GM18507 (cell line): ENCODE data around the gene CCDC192.

Source experiments
- DNase-seq: peaks from one replicate; pipeline ENCODE4 v3.0.0; 2011; ENCODE audit warnings: low read depth; ENCODE audit not compliant: insufficient read length; ENCODE audit errors: extremely low spot score
- FAIRE-seq: peaks from 2 replicates; lab custom pipeline; 2011; peaks lifted over from hg19 to GRCh38; lab: Jason Lieb, UNC

Gene CCDC192

GRCh38 chr5:127960270-127960691 lies 257.1 kb downstream of the CCDC192 start:
- no peak for DNase-seq
- FAIRE-seq, result no peak

GRCh38 chr5:127961006-127961762 lies 258.0 kb downstream of the CCDC192 start:
- FAIRE-seq, result no peak

DNA sequence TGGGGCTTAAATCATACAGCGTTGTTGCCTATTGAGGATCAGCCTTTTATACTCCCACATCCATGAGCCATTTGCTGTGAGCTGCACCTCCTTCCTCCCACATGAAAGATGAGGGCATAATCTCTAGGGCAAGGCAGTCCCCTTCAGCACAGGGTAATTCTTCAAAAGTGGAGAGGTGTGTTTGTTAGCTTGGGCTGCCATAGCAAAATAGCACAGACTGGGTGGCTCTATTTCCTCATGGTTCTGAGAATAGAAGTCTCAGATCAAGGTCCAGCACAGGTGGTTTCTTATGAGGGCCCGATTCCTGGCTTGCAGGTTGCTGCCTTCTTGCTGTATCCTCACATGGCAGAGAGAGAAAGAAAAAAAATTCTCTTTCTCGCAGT lies 258.6 kb downstream of the CCDC192 start:
- DNase-seq, result no peak
- no peak for FAIRE-seq

More at GRCh38 chr5:127961006-127961762, 258.0 kb downstream of the CCDC192 start:
- DNase-seq, result no peak

- FAIRE-seq, result no peak
- DNase-seq, result no peak
Measured at GRCh38 chr5:127962491-127962890, 259.3 kb downstream of the CCDC192 start.

GRCh38 chr5:127963233-127963632 lies 260.0 kb downstream of the CCDC192 start:
- DNase-seq (no peak), FAIRE-seq (no peak)

DNA sequence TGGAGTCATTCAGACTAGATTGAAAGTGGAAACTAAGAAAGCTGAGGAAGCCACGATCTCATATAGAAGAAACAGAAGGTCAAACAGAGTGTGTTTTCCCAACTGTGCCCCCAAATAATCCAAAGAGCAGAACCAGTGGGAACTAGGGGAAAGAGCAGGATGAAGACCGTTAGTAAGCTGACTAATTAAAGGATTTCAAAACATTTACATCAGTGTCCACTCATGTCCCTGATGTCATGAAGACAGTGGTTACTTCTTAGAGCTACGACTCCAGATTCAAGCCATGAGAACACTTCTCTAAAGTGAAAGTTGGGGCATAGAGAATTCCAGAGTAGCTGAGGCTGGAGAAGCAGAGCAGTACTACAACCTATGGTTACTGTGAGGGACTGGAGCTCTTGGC lies 260.7 kb downstream of the CCDC192 start:
- FAIRE-seq, result no peak
- no peak for DNase-seq

DNA sequence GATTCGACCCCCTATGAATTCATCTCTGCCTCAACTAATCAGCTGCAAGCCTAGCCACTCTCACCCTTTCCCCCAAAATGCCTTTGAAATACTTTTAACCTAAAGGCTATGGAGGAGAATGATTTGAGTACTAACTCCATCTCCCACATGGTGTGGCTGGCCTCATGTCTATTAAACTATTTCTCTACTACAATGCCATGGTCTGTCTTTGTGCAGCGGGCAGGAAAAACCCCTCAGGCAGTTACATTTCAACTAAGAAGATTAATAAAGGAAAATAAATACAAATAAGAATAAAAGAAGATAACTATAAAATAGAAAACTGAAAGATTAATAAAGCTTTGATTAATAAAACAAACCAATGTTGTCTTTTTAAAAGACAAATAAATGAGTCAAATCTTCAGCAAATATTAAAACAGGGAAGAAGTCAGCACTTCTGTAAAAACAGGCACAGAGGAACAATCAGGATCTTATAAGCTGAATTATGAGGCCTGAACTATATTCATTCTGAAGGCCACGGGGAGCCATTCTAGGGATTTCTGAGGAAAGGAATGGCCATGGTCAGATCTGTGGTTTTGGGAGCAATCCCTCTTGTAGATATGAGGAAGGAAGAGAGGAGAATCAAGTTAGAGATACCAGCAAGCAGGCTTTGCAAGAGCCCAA lies 264.3 kb downstream of the CCDC192 start:
- DNase-seq, result no peak
- FAIRE-seq, result no peak

DNA sequence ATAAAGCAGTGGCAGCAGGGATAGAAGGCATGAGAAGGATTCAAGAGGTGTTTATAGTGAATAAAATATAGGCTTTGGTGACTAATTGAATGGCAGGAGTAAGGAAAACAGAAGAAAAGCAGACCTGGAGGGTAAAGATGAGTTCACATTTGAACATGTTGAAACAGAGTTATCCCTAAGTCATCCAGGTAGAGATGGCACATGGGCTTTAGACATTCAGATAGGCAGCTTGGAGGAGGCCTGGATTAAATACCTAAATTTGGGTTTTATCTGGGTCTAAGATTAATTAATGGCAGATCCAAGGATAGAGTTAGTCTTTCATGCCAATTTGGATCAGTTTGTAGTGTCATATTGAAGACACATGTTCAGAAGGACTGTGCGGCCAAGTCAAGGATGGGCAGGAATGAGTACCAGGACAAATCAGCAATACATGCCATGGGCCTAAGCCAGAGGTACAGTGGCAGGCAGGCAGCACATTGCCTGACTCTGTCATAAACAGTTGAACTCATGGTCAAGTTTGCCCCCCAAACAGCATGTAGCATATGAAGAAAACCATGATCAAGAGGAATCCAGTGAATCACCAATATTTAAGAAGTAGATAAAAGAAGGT lies 264.9 kb downstream of the CCDC192 start:
- FAIRE-seq (no peak), DNase-seq (no peak)

DNA sequence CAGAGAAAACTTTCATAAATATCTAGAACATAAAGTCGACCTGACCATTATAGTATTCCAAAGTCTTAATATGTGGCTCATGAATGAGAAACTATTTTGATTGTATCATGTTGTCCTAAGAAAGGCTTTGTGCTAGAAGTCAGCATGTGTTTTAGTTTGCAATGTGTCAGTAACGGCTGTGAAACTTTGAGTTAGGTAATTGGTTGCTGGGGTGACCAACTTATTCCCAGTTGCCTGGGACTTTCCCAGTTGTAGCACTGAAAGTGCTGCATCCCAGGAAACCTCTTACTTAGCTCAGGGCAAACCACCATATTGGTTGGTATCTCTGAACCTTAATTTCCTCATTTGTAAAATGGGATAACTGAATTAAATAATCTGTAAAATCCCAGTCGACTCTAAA lies 265.8 kb downstream of the CCDC192 start:
- DNase-seq (no peak), FAIRE-seq (no peak)

DNA sequence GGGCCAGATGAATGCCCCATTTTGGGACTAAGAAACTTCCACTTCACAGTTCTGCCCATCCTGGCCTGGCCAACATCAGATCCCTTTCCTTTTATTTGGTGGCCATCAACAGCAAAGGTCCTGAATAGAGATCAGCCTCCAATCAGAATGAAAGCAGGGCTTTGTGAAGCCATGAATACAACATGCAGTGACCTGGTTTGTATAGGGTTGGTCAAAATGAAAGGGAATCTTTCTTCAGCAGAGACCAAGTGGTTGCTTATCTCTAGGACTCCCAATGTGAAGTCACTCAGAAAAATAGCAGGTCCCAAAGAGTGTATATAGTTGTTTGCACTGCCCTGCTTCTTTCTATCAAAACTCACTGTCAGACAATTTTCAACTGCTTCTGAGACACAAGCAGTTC lies 266.5 kb downstream of the CCDC192 start:
- FAIRE-seq (no peak), DNase-seq (no peak)

GRCh38 chr5:127970081-127970480 lies 266.9 kb downstream of the CCDC192 start:
- DNase-seq (no peak), FAIRE-seq (no peak)

DNA sequence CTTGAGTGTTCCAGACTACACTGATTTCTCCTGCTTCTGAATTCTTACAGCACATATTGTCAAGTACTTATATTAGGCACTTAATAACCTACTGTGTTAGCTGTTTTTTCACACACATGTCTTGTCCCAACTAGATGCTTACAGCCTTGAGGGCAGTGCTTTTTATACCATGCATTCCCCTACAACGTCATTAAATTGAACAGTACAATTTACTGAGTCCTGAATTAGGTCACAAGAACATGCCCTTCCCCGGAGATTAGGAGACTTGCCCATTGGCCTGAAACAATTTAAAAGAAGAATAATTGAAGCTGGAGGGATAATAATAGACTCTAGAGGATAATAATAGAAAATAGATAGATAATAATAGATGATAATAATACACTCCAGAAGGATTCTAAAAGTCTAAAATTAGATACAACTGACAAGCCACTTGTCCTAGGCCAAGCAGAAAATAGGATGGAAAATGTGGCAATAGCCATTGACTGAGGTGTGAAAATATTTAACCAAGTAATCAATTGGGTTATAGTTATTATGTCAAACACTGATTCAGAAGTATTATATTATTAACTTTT lies 267.7 kb downstream of the CCDC192 start:
- no peak for FAIRE-seq
- no peak for DNase-seq

DNA sequence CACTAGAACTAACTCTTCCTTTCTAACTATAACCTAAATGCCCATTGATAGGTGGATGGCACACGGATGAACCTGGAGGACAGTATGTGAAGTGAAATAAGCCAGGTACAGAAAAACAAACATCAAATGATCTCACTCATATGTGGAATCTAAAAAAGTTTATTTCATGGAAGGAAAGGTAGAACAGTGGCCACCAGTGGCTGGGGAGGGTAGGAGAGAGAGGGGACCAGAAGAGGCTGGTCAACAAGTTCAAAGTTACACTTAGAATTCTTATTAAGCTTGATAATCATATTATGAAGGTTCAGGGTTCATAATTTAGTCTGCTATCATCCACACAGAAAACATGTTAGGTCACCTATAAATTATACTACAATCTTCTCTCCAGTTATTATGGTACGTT lies 272.8 kb downstream of the CCDC192 start:
- DNase-seq, result no peak
- no peak for FAIRE-seq

DNA sequence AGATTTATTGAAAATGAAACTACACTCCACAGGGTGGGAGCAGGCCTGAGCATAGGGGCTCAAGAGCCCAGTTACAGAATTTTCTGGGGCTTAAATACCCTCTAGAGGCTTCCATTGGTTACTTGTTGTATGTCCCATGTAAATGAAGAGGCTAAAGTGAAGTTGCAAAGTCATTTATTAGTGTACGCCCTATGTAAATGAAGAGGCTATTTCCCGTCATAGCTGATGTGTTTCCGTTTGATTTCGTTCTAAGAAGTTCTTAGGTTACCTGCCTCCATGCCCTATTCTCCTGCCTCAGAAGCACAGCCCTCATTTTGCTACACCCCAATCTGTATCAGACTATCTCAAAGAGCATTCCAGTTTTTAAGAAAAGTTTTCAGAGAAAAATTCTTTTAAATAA lies 273.3 kb downstream of the CCDC192 start:
- FAIRE-seq, result no peak

DNA sequence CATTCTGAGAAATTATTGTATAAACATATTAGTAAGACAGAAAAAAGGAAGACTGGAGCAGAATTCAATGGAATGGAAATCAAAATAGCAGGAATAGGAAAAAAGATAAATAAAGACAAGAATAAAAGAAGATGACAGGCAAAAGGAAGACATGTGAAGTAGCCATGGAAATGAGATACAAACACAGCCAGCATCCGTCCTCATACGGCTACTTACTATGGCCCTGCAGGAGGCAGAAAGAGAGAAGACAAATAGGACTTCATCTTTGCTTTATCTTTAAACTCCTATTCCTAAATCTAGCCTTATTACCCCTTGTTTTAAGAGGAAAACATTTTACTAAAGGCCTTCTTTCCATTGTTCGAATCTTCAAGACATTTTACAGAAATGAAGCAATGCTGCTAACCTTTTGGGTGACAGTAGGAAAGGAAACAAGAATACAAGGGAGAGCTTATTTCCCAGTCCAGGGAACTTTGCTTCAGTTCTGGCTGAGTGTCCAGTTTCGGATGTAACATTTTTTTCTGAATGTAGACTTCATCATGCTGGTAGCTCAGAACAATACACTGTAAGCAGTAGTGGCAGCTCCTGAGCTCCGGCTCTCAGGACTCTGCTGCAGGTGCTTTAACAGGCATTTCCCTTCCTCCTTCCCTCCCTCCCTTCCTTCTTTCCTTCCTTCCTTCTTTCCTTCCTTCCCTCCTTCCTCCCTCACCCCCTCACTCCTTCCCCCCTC lies 274.0 kb downstream of the CCDC192 start:
- peak; percentile 15 for FAIRE-seq
- no peak for DNase-seq

More for the DNA sequence above, 273.3 kb downstream of the CCDC192 start:
- DNase-seq, result no peak

DNA sequence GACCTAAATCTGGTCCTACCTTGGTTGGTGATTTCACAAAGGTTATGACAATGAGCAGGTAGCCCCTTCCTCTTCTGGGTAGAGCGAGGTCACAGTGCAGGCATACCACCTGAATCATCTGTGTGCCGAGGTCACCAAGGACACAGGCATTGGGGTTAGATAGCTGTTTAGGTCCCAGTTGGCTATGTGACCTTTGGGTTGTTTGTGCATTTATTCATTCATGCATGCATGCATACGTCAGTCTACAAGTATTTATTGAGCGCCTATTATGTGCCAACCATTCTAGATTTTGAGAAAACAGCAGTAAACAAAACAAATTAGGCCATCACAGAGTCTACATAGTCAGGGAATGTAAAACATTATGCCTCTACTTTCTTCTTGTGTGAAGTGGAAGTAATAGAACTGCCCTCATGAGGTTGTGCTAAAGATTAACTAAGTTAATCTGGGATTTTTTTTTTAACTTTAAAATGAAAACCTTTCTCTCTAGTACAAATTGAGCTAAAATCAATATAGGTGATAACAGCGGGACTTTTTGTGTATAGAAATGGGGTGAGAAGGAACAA lies 275.6 kb downstream of the CCDC192 start:
- DNase-seq, result no peak
- no peak for FAIRE-seq

DNA sequence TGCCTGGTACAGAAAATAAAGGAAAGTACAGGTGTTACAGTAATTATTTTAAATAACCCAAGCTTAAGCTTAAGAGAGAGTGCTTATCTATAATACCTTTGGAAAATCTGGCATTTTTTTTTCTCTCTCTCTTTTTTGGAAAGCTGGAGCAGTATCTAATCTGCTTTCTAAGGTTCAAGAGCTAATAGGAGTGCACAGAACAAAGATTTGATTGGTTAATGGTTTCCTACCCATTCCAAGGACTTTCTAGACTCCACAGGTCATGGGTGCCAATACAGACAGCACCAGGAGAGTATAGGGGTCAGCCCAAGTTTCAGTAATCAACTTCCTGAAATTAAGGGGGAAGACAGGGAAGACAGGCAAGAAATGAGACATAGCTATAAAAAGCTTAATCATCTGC lies 276.3 kb downstream of the CCDC192 start:
- FAIRE-seq, result no peak
- DNase-seq, result no peak

- DNase-seq (no peak), FAIRE-seq (no peak)
Measured at GRCh38 chr5:127980843-127981242, 277.7 kb downstream of the CCDC192 start.

DNA sequence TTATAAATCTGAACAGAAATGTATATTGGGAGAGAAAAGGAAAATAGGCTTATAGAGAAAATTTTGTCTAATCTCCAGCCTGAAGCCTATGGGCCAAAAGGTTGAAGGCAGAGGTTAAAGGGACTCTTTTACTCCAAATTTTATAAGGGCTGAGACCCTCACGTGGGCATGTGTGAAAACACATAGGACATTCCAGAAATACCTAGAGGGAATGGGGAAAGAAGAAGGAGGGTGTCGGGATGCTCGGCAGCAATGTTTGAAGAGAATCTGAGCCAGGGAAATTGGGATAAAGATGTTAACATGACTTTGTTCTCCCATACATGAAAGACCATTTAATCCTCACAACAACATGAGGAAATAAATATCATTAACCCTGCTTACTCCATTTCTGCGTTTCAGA lies 278.3 kb downstream of the CCDC192 start:
- FAIRE-seq (peak; percentile 18), DNase-seq (no peak)
